ENCODE results near the gene IL17RA.

IL17RA gene

DNA sequence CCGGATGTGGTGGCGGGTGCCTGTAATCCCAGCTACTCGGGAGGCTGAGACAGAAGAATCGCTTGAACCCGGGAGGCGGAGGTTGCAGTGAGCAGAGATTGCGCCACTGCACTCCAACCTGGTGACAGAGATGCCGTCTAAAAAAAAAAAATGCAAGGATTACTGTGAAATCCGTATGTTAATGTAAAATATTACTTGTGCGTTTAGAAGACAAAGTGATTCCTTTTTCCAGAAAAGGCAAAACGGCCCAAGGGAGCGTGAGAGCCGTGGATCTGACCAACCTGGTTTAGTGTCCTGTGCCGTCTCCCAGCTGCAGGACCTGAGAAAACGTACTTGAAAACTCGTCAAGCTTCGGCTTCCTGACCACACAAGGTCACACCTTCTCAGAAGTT lies 73.4 kb downstream of the IL17RA start:
- DNase-seq (ENCODE audit: low read depth) = no peak

DNA sequence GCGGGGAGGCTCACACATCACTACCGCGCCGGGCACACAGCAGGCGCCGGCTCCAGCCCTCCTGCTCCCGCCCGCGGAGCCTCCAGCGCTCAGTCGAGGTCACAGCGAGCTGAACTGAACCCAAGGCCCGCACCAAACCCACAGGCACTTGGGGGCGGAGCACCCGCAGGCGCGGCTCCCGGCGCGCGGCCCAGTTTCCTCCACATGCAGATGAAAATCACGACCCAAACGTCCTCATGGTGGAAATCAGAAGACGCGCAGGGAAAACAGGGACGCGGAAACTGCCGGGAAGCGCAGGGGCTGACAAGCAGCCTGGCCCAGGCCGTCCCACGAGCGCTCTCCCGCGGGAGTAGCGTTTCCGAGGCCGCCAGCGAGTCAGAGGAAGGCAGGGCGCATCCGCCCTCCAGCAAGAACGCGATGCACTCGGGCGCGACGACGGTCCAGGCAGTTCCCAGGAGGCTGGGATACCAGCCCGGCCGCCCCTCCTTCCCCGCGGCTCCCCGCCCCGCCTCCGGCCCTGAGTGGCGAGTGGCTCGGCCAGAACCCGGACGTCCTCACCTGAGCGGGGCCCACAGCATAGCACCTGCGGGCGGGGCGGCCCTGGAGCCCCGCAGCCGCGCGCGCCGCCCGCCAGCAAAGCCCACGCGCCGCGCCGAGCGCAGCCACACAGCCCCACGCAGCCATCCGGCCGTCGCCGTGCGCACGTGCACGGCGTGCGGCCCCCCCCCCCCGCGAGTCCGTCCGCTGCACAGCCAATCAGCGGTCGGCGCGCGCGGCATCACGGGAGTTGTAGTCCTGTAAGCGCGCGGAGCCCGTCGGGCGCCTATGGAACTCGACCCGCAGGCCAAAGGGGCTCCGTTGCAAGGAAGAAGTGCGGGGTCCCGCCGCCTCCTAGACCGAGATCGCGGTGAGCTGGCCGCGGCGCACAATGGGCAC lies 74.0 kb downstream of the IL17RA start, which contains the start of gene HDHD5:
TSS of gene HDHD5 (minus strand) at position 710 of the 936 bp plus-strand sequence. CDS start at position 684, 26 bp downstream.
- DNase-seq (ENCODE audit: low read depth) = peak; percentile 88

DNA sequence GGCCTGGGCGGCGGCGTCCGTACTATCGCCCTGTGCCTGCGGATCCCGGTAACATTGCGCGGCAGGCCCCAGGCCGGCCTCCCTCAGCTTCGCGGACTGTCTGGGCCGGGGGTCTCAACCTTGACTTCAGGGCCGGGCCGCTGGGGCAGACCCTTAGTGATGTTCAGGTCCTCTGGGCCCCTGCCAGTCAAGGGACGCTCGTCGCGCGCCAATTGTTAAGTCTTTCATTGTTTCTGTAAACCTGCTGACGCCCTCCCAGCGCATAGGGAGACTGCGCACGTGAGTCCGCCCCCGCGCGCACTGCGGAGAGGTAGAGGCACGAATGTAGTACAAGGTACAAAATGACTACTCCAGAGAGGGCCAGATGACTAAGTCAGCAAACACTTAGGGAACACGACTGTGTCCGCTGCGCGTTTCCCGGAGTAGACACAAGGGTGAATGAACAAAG lies 74.7 kb downstream of the IL17RA start:
- DNase-seq (ENCODE audit: low read depth) = peak; percentile 59

DNA sequence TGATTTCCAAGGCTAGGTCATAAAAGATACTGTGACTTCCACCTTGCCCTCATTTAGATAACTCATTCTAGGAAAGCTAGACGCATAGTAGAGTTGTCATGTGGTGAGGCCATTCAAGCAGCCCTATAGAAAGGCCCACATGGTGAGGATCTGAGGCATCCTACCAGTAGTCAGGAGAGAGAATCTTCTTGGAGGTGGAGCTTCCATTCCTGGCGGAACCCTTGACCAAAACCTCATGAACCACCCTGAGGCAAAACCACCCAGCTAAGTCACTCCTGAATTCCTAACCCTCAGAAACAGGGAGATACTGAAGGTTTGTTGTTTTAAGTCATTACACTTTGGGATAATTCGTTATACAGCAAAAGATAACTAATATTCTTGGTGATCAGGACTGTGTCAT lies 77.2 kb downstream of the IL17RA start:
- DNase-seq (ENCODE audit: low read depth) = no peak

DNA sequence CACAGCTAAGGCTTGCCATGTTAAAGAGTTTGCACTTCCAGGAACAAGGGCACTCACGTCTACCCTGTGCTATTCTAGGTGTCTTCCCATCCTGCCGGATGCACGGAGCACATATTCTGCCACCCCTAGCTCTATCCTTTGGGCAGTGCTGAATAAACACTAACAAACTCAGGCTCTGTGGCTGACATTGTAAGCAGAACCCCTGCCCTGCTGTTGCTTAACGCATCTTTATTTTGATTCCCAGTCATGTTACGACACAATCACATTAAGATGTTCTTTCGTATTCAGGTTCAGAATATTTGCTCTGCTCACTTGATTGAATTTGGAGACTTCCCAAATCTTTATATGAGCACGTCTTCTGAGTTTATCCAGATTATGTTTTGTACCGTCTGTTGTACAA lies 77.9 kb downstream of the IL17RA start:
- DNase-seq (ENCODE audit: low read depth) = no peak

DNA sequence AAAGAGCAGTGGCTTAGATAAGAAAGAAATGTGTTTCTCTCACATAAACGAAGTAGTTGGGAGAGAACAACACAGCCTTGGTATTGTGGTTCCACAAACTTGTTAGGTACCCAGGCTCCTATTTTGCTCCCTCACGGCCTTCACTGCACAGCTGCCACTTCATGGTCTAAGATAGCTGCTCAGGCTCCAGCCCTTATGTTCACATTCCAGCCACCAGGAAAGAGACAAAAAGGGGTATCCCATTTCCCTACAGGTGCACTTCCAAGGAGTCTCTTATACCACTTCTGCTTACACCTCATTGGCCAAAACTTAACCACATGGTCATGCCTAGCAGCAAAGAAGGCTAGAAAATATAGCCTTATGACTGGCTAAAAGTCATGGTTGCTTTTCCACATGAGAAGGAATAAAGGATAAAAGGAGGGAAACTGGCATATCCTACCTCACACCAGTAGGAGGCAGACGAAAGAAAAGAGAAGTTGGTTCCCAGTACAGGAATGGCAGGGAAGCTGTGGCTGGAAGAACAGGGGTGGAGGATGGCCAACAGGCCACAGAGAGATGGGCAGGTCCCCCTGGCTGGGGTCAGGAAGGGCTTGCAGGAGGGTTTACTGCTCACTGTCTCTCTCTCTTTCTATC lies 79.7 kb downstream of the IL17RA start:
- DNase-seq (ENCODE audit: low read depth) = no peak
